Measurements from ENCODE around the gene CLEC3B. TPM values are rescaled to one million over a fixed set of nuclear protein-coding genes. Genes with fewer than 3 reads are reported as not detected.

CLEC3B gene
- total RNA-seq, 1 experiment from 2014 or later = not detected

DNA sequence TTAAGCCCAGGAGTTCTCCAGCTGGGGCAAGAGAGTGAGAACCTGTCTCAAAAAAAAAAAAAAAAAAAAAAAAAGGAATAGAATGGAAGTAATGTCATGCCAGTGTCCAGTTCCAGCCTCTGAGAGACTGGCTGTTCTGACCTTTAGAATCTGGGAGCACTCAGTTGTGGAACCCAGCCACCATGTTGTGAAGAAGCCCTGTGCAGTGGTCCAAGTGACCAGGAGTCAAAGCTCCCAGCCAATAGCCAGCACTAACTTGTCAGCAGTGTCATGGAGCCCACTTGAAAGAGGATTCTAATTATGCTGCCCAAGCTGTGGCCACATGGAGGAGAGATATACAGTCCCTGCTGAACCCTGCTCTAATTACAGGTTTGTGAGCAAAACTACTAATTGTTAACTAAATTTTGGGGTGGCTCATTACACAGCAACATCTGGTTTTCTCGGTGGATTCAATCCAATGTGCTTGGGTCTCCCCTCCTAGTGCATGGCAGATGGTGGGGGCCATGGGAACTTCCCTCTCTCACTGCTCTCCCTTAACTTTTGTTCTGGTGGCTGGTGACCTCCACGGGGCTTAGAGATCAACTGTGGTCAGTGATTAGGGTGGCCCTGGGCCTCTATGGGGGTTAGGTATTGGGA is 55.5 kb downstream of the CLEC3B start:
- no TSS peak for BruUV-seq (replicated peaks)
- DNase-seq (ENCODE audit: low read depth, low spot score) (no peak), ATAC-seq (no peak)
- no peaks in the 10 kb centered on the region for H3K27me3 ChIP-seq (ENCODE audit: control insufficient read depth, insufficient read depth, low read length)
- no peaks in the 10 kb centered on the region for H3K4me1 ChIP-seq (ENCODE audit: control insufficient read depth, insufficient read depth, low read length)
- TF ChIP-seq POLR2AphosphoS5 (IDR thresholded peaks at IDR 0.05; ENCODE audit: low read depth, low read length) = no peak
- no peak for TF ChIP-seq CTCF (IDR thresholded peaks at IDR 0.05)
- no peak for TF ChIP-seq TCF7L2 (IDR thresholded peaks at IDR 0.05; ENCODE audit: low read depth, low read length)
- TF ChIP-seq REST (IDR thresholded peaks at IDR 0.05; ENCODE audit: insufficient read depth in 1 of 2, low read depth in 2 of 2, low read length in 1 of 2) = no peak
- TF ChIP-seq SIN3A (IDR thresholded peaks at IDR 0.05; ENCODE audit: borderline replicate concordance, insufficient read depth, low read depth, low read length) = no peak
- in situ Hi-C loops (cut with HindIII; ENCODE audit: low pct_unique_long_range_greater_than_20kb, low sequenced_read_pairs) (no loop called here), intact Hi-C loops (cut with micrococcal nuclease; ENCODE audit: unreplicated experiment) (no loop called here)
- no peaks in the 10 kb centered on the region for H3K36me3 ChIP-seq (ENCODE audit: control insufficient read depth, insufficient read depth, low read length)
- H3K9me3 ChIP-seq (ENCODE audit: control insufficient read depth, insufficient read depth, low read depth, low read length) = no peaks in the 10 kb centered on the region
- H3K27ac ChIP-seq (ENCODE audit: low read length) = no peak overlapping the region
- ChIA-PET CTCF (no interaction called here), POLR2A (no interaction called here)
- no peak overlapping the region for H3K4me3 ChIP-seq (ENCODE audit: low read depth in 2 of 2, low read length in 2 of 2)

- no TSS peak for BruUV-seq (replicated peaks)
- ATAC-seq (no peak), DNase-seq (ENCODE audit: low read depth, low spot score) (no peak)
- no peaks in the 10 kb centered on the region for H3K27me3 ChIP-seq (ENCODE audit: control insufficient read depth, insufficient read depth, low read length)
- H3K4me3 ChIP-seq (ENCODE audit: low read depth in 2 of 2, low read length in 2 of 2) = no peak overlapping the region
- no peaks in the 10 kb centered on the region for H3K36me3 ChIP-seq (ENCODE audit: control insufficient read depth, insufficient read depth, low read length)
- H3K9me3 ChIP-seq (ENCODE audit: control insufficient read depth, insufficient read depth, low read depth, low read length) = no peaks in the 10 kb centered on the region
- in situ Hi-C loops (cut with HindIII; ENCODE audit: low pct_unique_long_range_greater_than_20kb, low sequenced_read_pairs) = no loop called here
- no peak overlapping the region for H3K27ac ChIP-seq (ENCODE audit: low read length)
- TF ChIP-seq CTCF (IDR thresholded peaks at IDR 0.05) (no peak), SIN3A (IDR thresholded peaks at IDR 0.05; ENCODE audit: borderline replicate concordance, insufficient read depth, low read depth, low read length) (no peak), TCF7L2 (IDR thresholded peaks at IDR 0.05; ENCODE audit: low read depth, low read length) (no peak), REST (IDR thresholded peaks at IDR 0.05; ENCODE audit: insufficient read depth in 1 of 2, low read depth in 2 of 2, low read length in 1 of 2) (no peak), POLR2AphosphoS5 (IDR thresholded peaks at IDR 0.05; ENCODE audit: low read depth, low read length) (no peak)
- intact Hi-C loops (cut with micrococcal nuclease; ENCODE audit: unreplicated experiment) = no loop called here
- CTCF ChIA-PET = no interaction called here
- H3K4me1 ChIP-seq (ENCODE audit: control insufficient read depth, insufficient read depth, low read length) = no peaks in the 10 kb centered on the region
- POLR2A ChIA-PET = no interaction called here
Measured at GRCh38 chr3:45082142-45082538, 56.0 kb downstream of the CLEC3B start.

Measured in Panc1 (cell line).